ENCODE data around the gene LHFPL4.

GRCh38 chr3:9501226-9501625, 52.4 kb downstream of the LHFPL4 start:
- TF ChIP-seq CTCF (IDR thresholded peaks at IDR 0.05; ENCODE audit: insufficient read depth, low read length) (no peak), POLR2AphosphoS5 (IDR thresholded peaks at IDR 0.05; ENCODE audit: low read depth) (no peak), SPI1 (IDR thresholded peaks at IDR 0.05; ENCODE audit: borderline replicate concordance, low read depth) (no peak), GABPA (IDR thresholded peaks at IDR 0.05; ENCODE audit: low read depth) (no peak)
- TF ChIP-seq, protein P1, sequence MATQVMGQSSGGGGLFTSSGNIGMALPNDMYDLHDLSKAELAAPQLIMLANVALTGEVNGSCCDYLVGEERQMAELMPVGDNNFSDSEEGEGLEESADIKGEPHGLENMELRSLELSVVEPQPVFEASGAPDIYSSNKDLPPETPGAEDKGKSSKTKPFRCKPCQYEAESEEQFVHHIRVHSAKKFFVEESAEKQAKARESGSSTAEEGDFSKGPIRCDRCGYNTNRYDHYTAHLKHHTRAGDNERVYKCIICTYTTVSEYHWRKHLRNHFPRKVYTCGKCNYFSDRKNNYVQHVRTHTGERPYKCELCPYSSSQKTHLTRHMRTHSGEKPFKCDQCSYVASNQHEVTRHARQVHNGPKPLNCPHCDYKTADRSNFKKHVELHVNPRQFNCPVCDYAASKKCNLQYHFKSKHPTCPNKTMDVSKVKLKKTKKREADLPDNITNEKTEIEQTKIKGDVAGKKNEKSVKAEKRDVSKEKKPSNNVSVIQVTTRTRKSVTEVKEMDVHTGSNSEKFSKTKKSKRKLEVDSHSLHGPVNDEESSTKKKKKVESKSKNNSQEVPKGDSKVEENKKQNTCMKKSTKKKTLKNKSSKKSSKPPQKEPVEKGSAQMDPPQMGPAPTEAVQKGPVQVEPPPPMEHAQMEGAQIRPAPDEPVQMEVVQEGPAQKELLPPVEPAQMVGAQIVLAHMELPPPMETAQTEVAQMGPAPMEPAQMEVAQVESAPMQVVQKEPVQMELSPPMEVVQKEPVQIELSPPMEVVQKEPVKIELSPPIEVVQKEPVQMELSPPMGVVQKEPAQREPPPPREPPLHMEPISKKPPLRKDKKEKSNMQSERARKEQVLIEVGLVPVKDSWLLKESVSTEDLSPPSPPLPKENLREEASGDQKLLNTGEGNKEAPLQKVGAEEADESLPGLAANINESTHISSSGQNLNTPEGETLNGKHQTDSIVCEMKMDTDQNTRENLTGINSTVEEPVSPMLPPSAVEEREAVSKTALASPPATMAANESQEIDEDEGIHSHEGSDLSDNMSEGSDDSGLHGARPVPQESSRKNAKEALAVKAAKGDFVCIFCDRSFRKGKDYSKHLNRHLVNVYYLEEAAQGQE (IDR thresholded peaks at IDR 0.05; ENCODE audit: insufficient replicate concordance, low read depth): no peak

Data from HL-60 (cell line).